ENCODE results near the gene SLC24A3. TPM values are rescaled to one million over a fixed set of nuclear protein-coding genes. Genes with fewer than 3 reads are reported as not detected.

The SLC24A3 gene
- total RNA-seq, 1 experiment from 2014 or later: 46.0 TPM

DNA sequence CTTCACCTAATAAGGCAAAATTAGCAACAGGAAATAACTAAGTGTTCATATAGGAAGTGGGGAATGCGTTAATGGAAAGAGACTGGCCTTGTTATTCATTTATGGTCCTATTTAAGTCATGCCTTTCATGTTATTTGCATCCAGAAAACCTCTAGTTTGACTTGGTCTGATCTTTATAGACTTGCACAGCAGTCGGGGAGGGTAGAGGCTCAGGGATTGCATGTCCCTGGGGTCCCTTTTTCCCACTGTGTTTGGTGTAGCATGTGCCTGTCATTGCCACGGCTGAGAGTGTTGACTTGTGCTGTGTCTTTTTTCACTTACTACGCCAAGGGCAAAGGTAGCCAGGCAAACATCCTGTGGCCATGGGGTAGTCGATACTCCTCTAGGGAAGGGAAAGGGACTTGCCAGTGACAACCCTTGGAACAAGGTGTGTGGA is 440.2 kb downstream of the SLC24A3 start:
- POLR2A ChIA-PET (ENCODE audit: low non-redundant PET): no interaction called here
- Histone ChIP-seq H3K9me3 (ENCODE audit: low read depth, low read length, poor library complexity, severe bottlenecking) (peaks cover 11% of the 10 kb centered on the region), H3K27ac (ENCODE audit: low read depth, low read length, poor library complexity, severe bottlenecking) (peak overlapping the region; percentile 81), H3K36me3 (ENCODE audit: insufficient read depth, low read length, poor library complexity, severe bottlenecking) (no peaks in the 10 kb centered on the region), H3K27me3 (replicated peaks; ENCODE audit: insufficient read depth, low read depth, low read length, poor library complexity) (no peaks in the 10 kb centered on the region), H3K4me3 (ENCODE audit: low read depth, low read length, poor library complexity, severe bottlenecking) (no peak overlapping the region), H3K4me1 (ENCODE audit: insufficient read depth, low read length, poor library complexity, severe bottlenecking) (peaks cover 27% of the 10 kb centered on the region)
- peak; percentile 86 for DNase-seq (ENCODE audit: low spot score)
- intact Hi-C loops (cut with micrococcal nuclease; ENCODE audit: unreplicated experiment): no loop called here
- CTCF ChIA-PET: no interaction called here
- TF ChIP-seq EZH2 (IDR thresholded peaks at IDR 0.05; ENCODE audit: borderline replicate concordance, low read depth, low read length, poor library complexity, severe bottlenecking): no peak
- no TSS peak for BruUV-seq (replicated peaks)

DNA sequence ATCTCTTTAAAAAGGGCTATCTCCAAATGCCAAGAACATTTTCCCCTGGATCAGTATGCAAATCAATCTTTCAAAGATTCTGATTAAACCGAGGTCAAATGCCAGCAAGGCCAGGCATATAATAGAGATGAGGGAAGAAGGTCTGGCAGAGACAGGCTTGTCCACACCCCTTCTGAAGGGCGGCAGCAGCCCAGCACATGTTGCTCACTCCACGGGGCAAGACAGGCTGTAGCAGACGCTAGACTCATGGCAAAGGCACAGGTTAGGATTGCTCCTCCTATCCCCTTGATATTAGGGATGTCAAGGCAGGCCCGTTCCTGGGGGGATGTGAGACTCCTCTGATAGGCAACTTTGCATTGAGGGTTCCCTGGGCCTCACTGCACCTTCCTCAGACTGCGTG is 440.9 kb downstream of the SLC24A3 start:
- no peak for TF ChIP-seq EZH2 (IDR thresholded peaks at IDR 0.05; ENCODE audit: borderline replicate concordance, low read depth, low read length, poor library complexity, severe bottlenecking)
- TF ChIP-seq, protein P1, sequence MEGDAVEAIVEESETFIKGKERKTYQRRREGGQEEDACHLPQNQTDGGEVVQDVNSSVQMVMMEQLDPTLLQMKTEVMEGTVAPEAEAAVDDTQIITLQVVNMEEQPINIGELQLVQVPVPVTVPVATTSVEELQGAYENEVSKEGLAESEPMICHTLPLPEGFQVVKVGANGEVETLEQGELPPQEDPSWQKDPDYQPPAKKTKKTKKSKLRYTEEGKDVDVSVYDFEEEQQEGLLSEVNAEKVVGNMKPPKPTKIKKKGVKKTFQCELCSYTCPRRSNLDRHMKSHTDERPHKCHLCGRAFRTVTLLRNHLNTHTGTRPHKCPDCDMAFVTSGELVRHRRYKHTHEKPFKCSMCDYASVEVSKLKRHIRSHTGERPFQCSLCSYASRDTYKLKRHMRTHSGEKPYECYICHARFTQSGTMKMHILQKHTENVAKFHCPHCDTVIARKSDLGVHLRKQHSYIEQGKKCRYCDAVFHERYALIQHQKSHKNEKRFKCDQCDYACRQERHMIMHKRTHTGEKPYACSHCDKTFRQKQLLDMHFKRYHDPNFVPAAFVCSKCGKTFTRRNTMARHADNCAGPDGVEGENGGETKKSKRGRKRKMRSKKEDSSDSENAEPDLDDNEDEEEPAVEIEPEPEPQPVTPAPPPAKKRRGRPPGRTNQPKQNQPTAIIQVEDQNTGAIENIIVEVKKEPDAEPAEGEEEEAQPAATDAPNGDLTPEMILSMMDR (conservative IDR thresholded peaks at IDR 0.05; ENCODE audit: low read depth, low read length): no peak
- H3K27me3 ChIP-seq (replicated peaks; ENCODE audit: insufficient read depth, low read depth, low read length, poor library complexity): no peaks in the 10 kb centered on the region
- no peak for DNase-seq (ENCODE audit: low spot score)
- ChIA-PET POLR2A (ENCODE audit: low non-redundant PET) (no interaction called here), CTCF (no interaction called here)
- intact Hi-C loops (cut with micrococcal nuclease; ENCODE audit: unreplicated experiment): no loop called here
- H3K27ac ChIP-seq (ENCODE audit: low read depth, low read length, poor library complexity, severe bottlenecking): peak overlapping the region; percentile 81
- peaks cover 11% of the 10 kb centered on the region for H3K9me3 ChIP-seq (ENCODE audit: low read depth, low read length, poor library complexity, severe bottlenecking)
- H3K4me1 ChIP-seq (ENCODE audit: insufficient read depth, low read length, poor library complexity, severe bottlenecking): peaks cover 27% of the 10 kb centered on the region
- no peak overlapping the region for H3K4me3 ChIP-seq (ENCODE audit: low read depth, low read length, poor library complexity, severe bottlenecking)
- H3K36me3 ChIP-seq (ENCODE audit: insufficient read depth, low read length, poor library complexity, severe bottlenecking): no peaks in the 10 kb centered on the region
- no TSS peak for BruUV-seq (replicated peaks)

DNA sequence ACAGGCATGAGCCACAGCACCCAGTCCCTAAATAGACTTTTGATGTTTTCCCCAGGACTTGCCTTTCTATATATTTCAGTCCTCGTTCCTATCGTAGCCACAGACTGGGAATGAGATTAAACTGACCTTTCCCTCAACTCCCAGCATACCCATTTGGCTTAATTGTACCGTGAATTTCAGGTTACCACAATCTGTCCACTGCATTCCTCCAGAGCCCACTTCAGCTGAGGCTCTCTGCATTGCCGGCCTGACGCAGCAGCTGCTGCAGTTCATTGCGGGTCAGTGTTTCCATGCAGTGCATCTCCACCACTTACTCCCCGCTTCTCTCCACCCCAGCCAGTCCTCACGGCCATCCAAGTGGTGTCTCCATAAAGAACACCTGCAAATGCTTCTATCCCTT is 442.5 kb downstream of the SLC24A3 start:
- Histone ChIP-seq H3K27me3 (replicated peaks; ENCODE audit: insufficient read depth, low read depth, low read length, poor library complexity) (no peaks in the 10 kb centered on the region), H3K36me3 (ENCODE audit: insufficient read depth, low read length, poor library complexity, severe bottlenecking) (no peaks in the 10 kb centered on the region), H3K4me3 (ENCODE audit: low read depth, low read length, poor library complexity, severe bottlenecking) (no peak overlapping the region), H3K27ac (ENCODE audit: low read depth, low read length, poor library complexity, severe bottlenecking) (no peak overlapping the region), H3K4me1 (ENCODE audit: insufficient read depth, low read length, poor library complexity, severe bottlenecking) (peaks cover 38% of the 10 kb centered on the region), H3K9me3 (ENCODE audit: low read depth, low read length, poor library complexity, severe bottlenecking) (peaks cover 11% of the 10 kb centered on the region)
- no peak for DNase-seq (ENCODE audit: low spot score)
- ChIA-PET CTCF (no interaction called here), POLR2A (ENCODE audit: low non-redundant PET) (interaction anchor here (0.6 kb wide), 1 partner anchor 1317 kb away, joined by 5 read pairs; no protein-coding TSS in a partner anchor)
- no TSS peak for BruUV-seq (replicated peaks)
- TF ChIP-seq, protein P1 (conservative IDR thresholded peaks at IDR 0.05; ENCODE audit: low read depth, low read length): no peak
- TF ChIP-seq EZH2 (IDR thresholded peaks at IDR 0.05; ENCODE audit: borderline replicate concordance, low read depth, low read length, poor library complexity, severe bottlenecking): no peak
- intact Hi-C loops (cut with micrococcal nuclease; ENCODE audit: unreplicated experiment): no loop called here

DNA sequence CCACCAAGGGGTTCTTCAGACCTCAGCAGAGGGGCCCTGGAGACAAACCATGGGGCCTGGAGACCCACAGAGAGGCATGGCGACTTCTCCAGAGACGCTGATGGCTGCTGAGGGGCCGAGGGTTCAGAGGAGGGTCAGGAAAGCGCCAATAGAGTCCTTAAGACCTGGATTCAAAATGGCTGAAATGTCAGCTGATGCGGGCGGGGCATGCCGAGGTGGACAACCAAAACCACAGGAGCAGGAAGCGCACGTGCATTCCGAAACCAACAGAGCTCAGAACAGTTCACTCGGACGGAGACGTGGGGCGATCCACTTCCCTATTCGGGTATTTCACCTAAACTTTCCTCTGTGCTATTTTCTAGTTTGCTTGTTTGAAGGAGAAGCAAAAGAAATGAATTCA is 445.7 kb downstream of the SLC24A3 start:
- H3K36me3 ChIP-seq (ENCODE audit: insufficient read depth, low read length, poor library complexity, severe bottlenecking): no peaks in the 10 kb centered on the region
- TF ChIP-seq, protein P1 (conservative IDR thresholded peaks at IDR 0.05; ENCODE audit: low read depth, low read length): no peak
- TF ChIP-seq EZH2 (IDR thresholded peaks at IDR 0.05; ENCODE audit: borderline replicate concordance, low read depth, low read length, poor library complexity, severe bottlenecking): no peak
- no peak overlapping the region for H3K4me3 ChIP-seq (ENCODE audit: low read depth, low read length, poor library complexity, severe bottlenecking)
- POLR2A ChIA-PET (ENCODE audit: low non-redundant PET): no interaction called here
- H3K27ac ChIP-seq (ENCODE audit: low read depth, low read length, poor library complexity, severe bottlenecking): no peak overlapping the region
- intact Hi-C loops (cut with micrococcal nuclease; ENCODE audit: unreplicated experiment): no loop called here
- no peaks in the 10 kb centered on the region for H3K9me3 ChIP-seq (ENCODE audit: low read depth, low read length, poor library complexity, severe bottlenecking)
- CTCF ChIA-PET: no interaction called here
- H3K27me3 ChIP-seq (replicated peaks; ENCODE audit: insufficient read depth, low read depth, low read length, poor library complexity): no peaks in the 10 kb centered on the region
- no TSS peak for BruUV-seq (replicated peaks)
- no peak for DNase-seq (ENCODE audit: low spot score)
- peaks cover 51% of the 10 kb centered on the region for H3K4me1 ChIP-seq (ENCODE audit: insufficient read depth, low read length, poor library complexity, severe bottlenecking)
